Effector memory CD8-positive, alpha-beta T cell (primary cell): ENCODE results near the gene DLG2.

ENCODE experiments used
- ATAC-seq: fragments of 150-1000 bp; cut with Tn5 transposase; replicated peaks from 2 replicates; pipeline ENCODE4 v1.10.0; 2021; ENCODE audit warnings: mild to moderate bottlenecking, moderate library complexity
- DNase-seq, 3 experiments: peaks; one replicate each; pipeline ENCODE4 v3.0.0; 2021
- H3K27ac Mint-ChIP-seq, 2 donors: one replicate each; pipeline ENCODE4 v1.8.0; 2022; ENCODE audit warnings: mild to moderate bottlenecking in 2 of 2, mixed read lengths in 2 of 2, moderate library complexity in 2 of 2
- H3K27me3 Mint-ChIP-seq, 2 donors: one replicate each; pipeline ENCODE4 v1.8.0; 2022; ENCODE audit warnings: mixed read lengths in 2 of 2
- H3K36me3 Mint-ChIP-seq: one replicate; pipeline ENCODE4 v1.8.0; 2022; ENCODE audit warnings: mild to moderate bottlenecking, moderate library complexity, mixed read lengths; ENCODE audit not compliant: insufficient read depth
- H3K4me1 Mint-ChIP-seq, 2 donors: one replicate each; pipeline ENCODE4 v1.8.0; 2022; ENCODE audit warnings: low read depth in 2 of 2, mixed read lengths in 2 of 2
- H3K4me3 Mint-ChIP-seq, 2 donors: one replicate each; pipeline ENCODE4 v1.8.0; 2022; ENCODE audit warnings: mild to moderate bottlenecking in 2 of 2, mixed read lengths in 2 of 2, moderate library complexity in 2 of 2
- H3K9me3 Mint-ChIP-seq, 2 donors: one replicate each; pipeline ENCODE4 v1.8.0; 2022; ENCODE audit warnings: mixed read lengths in 2 of 2

The DLG2 gene

DNA sequence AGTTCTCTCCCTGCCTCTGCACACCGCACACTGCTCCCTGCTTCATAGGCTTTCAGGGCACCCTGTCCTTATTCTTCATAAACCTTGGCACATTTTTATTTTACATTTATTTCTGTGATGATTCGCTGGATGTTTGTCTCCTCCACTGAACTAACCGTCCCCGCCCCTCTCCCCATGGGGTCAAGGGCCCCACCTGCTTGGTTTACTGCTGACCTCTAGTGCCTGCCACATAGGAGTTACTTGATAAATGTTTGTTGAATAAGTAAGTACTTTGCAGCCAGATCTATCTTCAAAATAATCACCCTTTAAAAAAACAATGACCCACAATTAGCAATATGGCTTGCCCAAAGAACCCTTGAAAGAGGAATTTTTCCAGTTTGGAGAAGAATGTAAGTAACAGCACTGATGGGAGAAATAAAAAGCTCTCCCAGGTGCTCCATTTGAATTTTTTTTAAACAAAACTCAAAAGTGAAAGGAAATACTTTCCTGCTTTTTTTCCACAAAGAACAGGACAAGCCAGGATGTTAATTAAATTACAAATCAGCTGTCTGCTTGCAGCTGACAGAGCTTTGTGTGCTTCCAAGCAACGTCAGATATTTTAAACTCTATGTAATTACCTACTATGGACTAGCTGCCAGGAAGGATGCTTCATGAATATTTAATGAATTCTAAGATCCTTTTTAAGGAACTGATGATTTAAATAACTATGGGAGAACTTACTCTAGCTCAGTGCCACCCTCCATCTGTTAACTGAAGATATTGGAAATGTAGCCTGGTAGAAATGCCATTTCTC is 1083.6 kb downstream of the DLG2 start:
- H3K9me3 Mint-ChIP-seq, result peaks cover 5 to 33% of the 10 kb centered on the region in 2 donors
- no peak overlapping the region for H3K27ac Mint-ChIP-seq
- H3K36me3 Mint-ChIP-seq, result no peaks in the 10 kb centered on the region
- H3K27me3 Mint-ChIP-seq, result no peaks in the 10 kb centered on the region
- H3K4me3 Mint-ChIP-seq, result no peak overlapping the region
- DNase-seq (no peak), ATAC-seq (no peak)
- no peaks in the 10 kb centered on the region for H3K4me1 Mint-ChIP-seq

DNA sequence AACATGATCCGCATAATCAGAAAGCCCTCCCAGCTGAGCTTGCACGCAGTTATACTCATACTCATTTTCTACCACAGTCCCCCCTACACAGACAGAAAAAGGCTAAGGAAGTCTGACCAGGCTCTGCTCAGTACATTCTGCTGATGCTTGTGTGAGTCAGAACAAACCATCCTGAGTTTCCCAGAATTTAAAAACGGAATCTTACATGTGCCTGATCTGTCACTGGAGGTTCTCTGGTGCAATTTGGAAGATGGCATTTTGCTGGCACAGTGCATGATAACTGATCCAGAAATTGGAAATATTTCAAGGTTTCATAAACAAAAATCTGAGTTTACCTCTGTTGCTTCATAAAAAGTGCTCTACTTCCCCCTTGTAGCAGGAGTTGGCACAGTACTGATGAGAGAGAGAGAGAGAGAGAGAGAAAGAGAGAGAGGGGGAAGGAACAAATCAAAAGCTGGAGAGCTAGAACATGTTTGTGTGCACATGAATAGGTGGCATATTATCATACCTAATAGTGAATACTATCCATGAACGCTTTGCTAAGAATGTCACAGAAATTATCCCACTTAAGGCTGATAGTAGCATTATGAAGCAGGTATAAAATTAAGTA is 1085.3 kb downstream of the DLG2 start:
- peaks cover 7 to 29% of the 10 kb centered on the region in 2 donors for H3K9me3 Mint-ChIP-seq
- no peaks in the 10 kb centered on the region for H3K36me3 Mint-ChIP-seq
- no peak overlapping the region for H3K27ac Mint-ChIP-seq
- DNase-seq (no peak), ATAC-seq (no peak)
- H3K27me3 Mint-ChIP-seq, result no peaks in the 10 kb centered on the region
- H3K4me1 Mint-ChIP-seq, result no peaks in the 10 kb centered on the region
- no peak overlapping the region for H3K4me3 Mint-ChIP-seq

DNA sequence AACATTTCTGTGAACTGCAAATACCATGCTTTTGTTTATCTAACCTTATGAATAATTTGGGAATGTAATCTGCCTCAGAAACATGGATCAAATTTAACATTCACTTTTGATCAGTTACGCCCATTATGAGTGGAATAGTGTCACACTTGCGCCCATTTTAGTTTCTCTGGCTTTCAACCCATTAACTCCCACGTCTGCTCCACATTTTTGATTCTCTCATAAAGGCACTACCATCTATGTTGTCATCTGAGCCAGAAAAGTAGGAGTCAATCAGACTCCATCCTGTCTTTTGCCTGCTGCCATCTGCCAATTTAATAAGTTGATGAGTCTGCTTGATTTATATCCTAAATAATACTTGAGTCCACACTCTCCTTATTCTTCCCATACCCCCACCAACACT is 1090.7 kb downstream of the DLG2 start:
- H3K9me3 Mint-ChIP-seq, result peaks cover 9 to 20% of the 10 kb centered on the region in 2 donors
- no peaks in the 10 kb centered on the region for H3K4me1 Mint-ChIP-seq
- peaks cover 3% of the 10 kb centered on the region for H3K36me3 Mint-ChIP-seq
- DNase-seq (no peak), ATAC-seq (no peak)
- H3K4me3 Mint-ChIP-seq, result no peak overlapping the region
- H3K27me3 Mint-ChIP-seq, result no peaks in the 10 kb centered on the region
- H3K27ac Mint-ChIP-seq, result no peak overlapping the region

DNA sequence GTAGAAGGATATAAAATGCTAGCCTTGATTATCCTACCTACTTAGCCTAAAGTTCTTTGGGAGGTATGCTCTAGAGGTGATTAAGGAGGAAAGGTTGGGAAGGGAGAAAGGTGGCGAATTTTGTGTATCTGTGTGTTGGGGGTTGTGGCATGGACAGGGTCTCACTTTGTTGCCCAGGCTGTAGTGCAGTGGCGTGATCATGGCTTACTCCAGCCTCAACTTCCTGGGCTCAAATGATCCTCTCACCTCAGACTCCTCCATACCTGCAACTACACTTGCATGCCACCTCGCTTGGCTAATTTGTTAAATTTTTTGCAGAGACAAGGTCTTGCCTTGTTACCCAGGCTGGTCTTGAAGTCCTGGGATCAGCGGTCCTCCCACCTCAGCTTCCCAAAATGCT is 1094.8 kb downstream of the DLG2 start:
- H3K27ac Mint-ChIP-seq, result no peak overlapping the region
- peaks cover 3% of the 10 kb centered on the region for H3K36me3 Mint-ChIP-seq
- no peak overlapping the region for H3K4me3 Mint-ChIP-seq
- ATAC-seq (no peak), DNase-seq (no peak)
- H3K4me1 Mint-ChIP-seq, result no peaks in the 10 kb centered on the region
- H3K27me3 Mint-ChIP-seq, result no peaks in the 10 kb centered on the region
- H3K9me3 Mint-ChIP-seq, result peaks cover 7 to 15% of the 10 kb centered on the region in 2 donors

DNA sequence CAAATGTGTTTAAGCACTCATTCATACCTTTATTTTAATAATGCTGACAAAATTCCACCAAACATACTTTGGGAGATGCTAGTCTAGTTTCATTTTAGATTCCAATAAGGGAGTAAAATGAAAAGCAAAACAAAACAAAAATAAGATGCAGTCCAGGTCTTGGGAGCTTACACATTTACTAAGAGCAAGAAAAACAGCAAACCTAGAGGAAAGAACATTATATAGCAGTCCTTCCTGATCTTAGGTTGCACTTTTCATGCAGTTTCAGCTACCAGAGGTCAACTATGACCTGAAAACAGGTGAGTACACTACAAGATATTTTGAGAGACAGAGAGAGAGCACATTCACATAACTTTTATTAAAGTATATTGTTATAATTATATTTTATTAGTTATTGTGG is 1100.9 kb downstream of the DLG2 start:
- Mint-ChIP-seq H3K4me1 (no peaks in the 10 kb centered on the region), H3K27me3 (no peaks in the 10 kb centered on the region), H3K36me3 (no peaks in the 10 kb centered on the region), H3K27ac (no peak overlapping the region), H3K9me3 (peaks cover 10 to 11% of the 10 kb centered on the region in 2 donors), H3K4me3 (no peak overlapping the region)
- ATAC-seq, result no peak
- DNase-seq, result no peak

DNA sequence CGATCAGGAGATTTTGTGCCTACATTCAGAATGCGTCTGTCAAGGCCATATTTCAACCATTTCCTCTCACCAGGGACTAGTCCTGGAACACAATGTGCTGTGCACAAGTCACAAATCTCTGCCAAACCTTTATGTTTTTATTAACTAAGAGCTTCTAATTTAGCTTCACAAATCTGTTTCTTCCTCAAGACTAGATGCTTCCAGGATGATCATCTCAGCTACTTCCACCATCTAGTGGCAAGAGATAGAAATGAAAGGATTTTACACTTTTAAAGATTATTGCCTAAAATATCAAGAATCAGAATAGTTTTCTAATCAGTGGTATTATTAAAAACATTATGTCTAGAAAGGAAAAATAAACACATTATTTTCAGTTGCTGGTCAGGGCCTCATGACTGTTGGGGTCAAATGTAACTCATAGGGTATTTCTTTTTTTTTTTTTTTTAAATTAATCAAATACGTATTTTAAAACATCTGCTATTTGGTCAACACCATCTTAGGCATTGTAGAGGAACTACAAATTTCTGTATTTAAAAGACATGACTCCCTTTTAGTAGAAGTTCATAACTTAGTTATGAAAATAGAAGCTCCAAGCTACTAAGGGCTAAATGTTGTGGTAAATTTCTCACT is 1102.6 kb downstream of the DLG2 start:
- H3K4me3 Mint-ChIP-seq, result no peak overlapping the region
- H3K4me1 Mint-ChIP-seq, result no peaks in the 10 kb centered on the region
- no peaks in the 10 kb centered on the region for H3K27me3 Mint-ChIP-seq
- H3K9me3 Mint-ChIP-seq, result peaks cover 9 to 11% of the 10 kb centered on the region in 2 donors
- no peaks in the 10 kb centered on the region for H3K36me3 Mint-ChIP-seq
- H3K27ac Mint-ChIP-seq, result no peak overlapping the region
- DNase-seq (no peak), ATAC-seq (no peak)

DNA sequence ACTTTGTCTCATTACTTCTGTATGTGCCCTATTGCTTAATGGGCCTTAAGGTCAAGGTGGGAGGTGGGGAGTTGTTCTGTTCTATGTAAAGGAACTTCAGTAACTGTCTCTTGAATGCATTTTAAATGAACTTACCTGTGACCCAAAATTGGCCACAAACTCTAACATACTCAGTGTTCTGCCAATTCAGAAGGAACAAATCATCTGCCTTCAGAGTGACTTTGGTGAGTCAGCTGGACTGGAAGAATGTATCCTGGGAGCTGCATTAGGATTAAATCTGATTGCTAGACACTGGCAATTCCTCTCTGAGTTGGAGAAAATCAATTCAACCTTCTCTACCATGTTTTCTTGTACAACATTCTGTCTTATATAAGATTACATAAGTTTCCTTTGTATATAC is 1104.8 kb downstream of the DLG2 start:
- H3K27ac Mint-ChIP-seq, result no peak overlapping the region

DNA sequence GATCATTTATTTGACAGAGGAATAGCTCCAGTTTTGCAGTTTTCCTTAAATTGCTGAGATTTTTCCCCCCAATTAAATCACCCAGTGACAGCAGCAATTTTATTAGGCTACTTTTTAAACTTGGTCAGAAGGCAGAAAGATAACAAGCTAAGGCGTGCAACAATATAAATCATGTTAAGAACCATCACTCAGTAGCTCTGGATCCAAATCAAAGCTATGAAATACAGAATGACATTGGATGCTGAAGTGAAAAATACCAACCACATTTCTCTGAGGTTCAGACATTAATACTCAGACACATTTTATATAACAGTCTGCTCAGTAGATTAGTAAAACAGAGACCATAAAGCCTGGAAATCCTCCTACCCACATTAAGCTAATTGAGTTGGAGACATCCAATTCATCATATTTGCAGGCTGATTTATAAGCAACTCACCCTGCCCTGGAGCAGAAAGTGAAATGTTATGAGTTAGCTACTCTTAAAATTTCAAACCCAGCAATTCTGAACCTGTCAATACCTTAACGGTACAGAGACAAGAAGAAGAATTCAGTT is 1108.4 kb downstream of the DLG2 start:
- Mint-ChIP-seq H3K4me1 (no peaks in the 10 kb centered on the region), H3K9me3 (peaks cover 7% of the 10 kb centered on the region in 2 donors), H3K36me3 (no peaks in the 10 kb centered on the region), H3K4me3 (no peak overlapping the region), H3K27me3 (no peaks in the 10 kb centered on the region), H3K27ac (no peak overlapping the region)
- no peak for DNase-seq
- ATAC-seq, result no peak

More for the DNA sequence above, 1104.8 kb downstream of the DLG2 start:
- H3K4me1 Mint-ChIP-seq, result no peaks in the 10 kb centered on the region
- H3K36me3 Mint-ChIP-seq, result no peaks in the 10 kb centered on the region
- H3K9me3 Mint-ChIP-seq, result peaks cover 11 to 12% of the 10 kb centered on the region in 2 donors
- H3K4me3 Mint-ChIP-seq, result no peak overlapping the region
- H3K27me3 Mint-ChIP-seq, result no peaks in the 10 kb centered on the region
- ATAC-seq, result no peak
- no peak for DNase-seq

DNA sequence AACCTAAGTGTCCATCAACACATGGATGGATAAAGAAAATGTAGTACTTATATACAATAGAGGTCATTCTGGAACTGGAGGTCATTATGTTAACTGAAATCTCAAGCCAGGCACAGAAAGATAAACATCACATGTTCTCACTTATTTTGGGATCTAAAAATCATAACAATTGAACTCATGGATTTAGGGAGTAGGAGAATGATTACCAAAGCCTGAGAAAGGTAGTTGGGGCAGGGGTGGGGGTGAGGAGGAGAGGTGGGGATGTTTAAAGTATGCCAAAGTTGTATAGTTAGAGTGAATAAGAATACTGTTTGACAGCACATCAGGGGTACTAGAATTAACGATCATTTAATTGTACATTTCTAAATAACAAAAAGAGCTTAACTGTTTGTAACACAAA is 1112.7 kb downstream of the DLG2 start:
- H3K9me3 Mint-ChIP-seq, result peaks cover 7 to 9% of the 10 kb centered on the region in 2 donors
- no peak overlapping the region for H3K4me3 Mint-ChIP-seq
- no peaks in the 10 kb centered on the region for H3K36me3 Mint-ChIP-seq
- ATAC-seq (no peak), DNase-seq (no peak)
- no peaks in the 10 kb centered on the region for H3K27me3 Mint-ChIP-seq
- H3K27ac Mint-ChIP-seq, result no peak overlapping the region
- H3K4me1 Mint-ChIP-seq, result no peaks in the 10 kb centered on the region

DNA sequence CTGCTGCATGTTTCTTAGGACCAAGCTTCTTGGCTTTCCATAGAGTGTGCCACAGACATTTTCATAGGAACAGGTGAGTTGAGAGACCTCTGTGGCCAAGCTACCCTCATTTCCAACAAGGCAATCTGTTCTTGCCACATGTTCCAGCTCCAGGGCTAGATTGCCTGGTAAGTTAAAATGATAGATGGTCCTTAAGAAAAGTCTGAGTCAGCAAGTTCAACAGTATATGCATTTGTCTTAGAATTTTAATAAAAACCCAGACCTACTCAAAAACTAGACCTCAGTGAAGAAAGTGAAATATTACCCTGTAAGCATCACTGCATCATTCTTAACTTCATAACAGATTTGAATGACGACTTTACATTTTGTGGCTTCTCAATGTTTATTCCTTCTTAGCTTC is 1123.6 kb downstream of the DLG2 start:
- H3K9me3 Mint-ChIP-seq, result peaks cover 0 to 5% of the 10 kb centered on the region in 2 donors
- no peak overlapping the region for H3K27ac Mint-ChIP-seq
- no peak overlapping the region for H3K4me3 Mint-ChIP-seq
- no peaks in the 10 kb centered on the region for H3K4me1 Mint-ChIP-seq
- no peaks in the 10 kb centered on the region for H3K36me3 Mint-ChIP-seq
- H3K27me3 Mint-ChIP-seq, result no peaks in the 10 kb centered on the region
- ATAC-seq (no peak), DNase-seq (no peak)

DNA sequence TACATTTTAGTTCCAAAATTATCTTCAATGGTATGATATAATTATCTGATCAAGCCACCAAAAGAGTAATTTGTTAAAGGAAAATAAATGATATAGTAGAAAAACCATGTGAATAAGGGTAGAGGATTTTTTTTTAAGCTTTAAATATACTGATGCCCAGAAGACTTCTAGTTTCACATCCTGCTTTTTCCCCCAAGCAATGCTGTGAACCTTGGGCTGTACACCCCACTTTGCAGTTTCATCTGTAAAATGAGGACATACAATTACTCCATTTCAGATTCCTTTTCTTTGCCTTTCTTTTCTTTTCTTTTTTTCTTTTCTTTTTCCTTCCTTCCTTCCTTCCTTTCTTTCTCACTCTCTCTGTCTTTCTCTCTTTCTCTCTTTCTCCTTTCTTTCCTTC is 1125.4 kb downstream of the DLG2 start:
- DNase-seq (no peak), ATAC-seq (no peak)
- Mint-ChIP-seq H3K27me3 (no peaks in the 10 kb centered on the region), H3K4me1 (no peaks in the 10 kb centered on the region), H3K36me3 (no peaks in the 10 kb centered on the region), H3K9me3 (peaks cover 0 to 2% of the 10 kb centered on the region in 2 donors), H3K4me3 (no peak overlapping the region), H3K27ac (no peak overlapping the region)

DNA sequence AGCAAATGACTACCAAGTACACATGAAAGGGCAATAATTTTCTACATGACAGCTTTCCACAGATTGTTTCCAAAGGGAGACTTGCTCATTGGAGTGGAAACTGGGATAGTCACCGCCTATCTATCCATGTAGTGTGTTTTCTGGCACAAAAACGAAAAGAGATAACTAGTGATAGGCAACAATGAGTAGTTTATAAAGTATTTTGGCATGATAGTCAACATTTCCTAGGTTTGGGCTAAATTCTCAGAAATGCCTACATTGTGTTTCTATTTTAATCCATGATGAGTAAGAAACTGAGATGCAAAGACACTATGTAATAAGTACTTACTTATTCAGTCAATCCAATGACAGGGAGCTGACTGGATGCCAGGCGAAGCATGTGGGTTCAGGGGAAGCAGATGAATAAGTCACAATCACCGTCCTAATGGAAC is 1129.1 kb downstream of the DLG2 start:
- Mint-ChIP-seq H3K36me3 (no peaks in the 10 kb centered on the region), H3K4me3 (no peak overlapping the region), H3K4me1 (no peaks in the 10 kb centered on the region), H3K9me3 (peaks cover 7 to 12% of the 10 kb centered on the region in 2 donors), H3K27ac (no peak overlapping the region), H3K27me3 (no peaks in the 10 kb centered on the region)
- ATAC-seq (no peak), DNase-seq (no peak)

DNA sequence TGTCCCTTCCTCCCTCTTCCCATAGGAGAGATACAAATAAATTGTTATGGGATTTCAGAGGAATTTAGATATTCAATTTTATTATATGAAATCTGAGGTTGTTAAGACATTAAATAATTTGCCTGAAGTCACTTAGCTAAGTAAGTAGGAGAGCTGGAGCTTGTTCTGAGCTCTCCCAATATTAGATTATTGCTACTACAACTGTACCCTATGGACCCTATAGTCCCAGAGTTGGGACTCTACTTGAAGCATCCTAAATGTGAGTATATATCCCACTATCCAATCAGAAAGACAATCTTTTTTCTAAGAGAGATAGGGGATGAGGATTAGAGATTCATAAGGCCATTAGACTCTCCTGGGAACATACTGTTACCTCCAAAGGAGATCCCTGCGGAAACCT is 1130.0 kb downstream of the DLG2 start:
- H3K9me3 Mint-ChIP-seq, result peaks cover 7 to 12% of the 10 kb centered on the region in 2 donors
- ATAC-seq (no peak), DNase-seq (no peak)
- H3K36me3 Mint-ChIP-seq, result no peaks in the 10 kb centered on the region
- no peak overlapping the region for H3K4me3 Mint-ChIP-seq
- H3K4me1 Mint-ChIP-seq, result no peaks in the 10 kb centered on the region
- no peaks in the 10 kb centered on the region for H3K27me3 Mint-ChIP-seq
- no peak overlapping the region for H3K27ac Mint-ChIP-seq

DNA sequence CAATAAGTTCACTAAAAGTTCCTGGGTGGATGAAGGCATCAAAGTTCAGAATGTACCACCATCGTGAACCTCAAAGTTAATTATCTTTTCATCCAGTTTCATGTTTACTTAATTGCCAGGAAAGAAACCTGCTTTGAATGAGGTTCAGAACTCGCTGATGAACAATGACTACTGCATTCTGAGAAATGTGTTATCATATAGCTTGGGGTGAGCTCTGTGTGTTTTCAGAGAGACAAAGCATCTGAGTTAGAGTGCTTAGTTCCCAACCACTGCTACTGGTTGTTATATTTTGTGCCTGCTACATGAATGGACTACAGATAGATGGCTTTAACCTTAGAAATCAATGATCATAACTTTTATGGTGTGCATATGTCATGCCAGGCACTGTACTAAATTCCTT is 1131.0 kb downstream of the DLG2 start:
- no peak overlapping the region for H3K4me3 Mint-ChIP-seq
- H3K4me1 Mint-ChIP-seq, result no peaks in the 10 kb centered on the region
- H3K9me3 Mint-ChIP-seq, result peaks cover 7 to 14% of the 10 kb centered on the region in 2 donors
- H3K27ac Mint-ChIP-seq, result no peak overlapping the region
- H3K36me3 Mint-ChIP-seq, result no peaks in the 10 kb centered on the region
- no peak for DNase-seq
- no peak for ATAC-seq
- no peaks in the 10 kb centered on the region for H3K27me3 Mint-ChIP-seq
